A549 (cell line): ENCODE data around the gene DEDD2. TPM values are rescaled to one million over a fixed set of nuclear protein-coding genes. Genes with fewer than 3 reads are reported as not detected.

ENCODE experiments used
- ATAC-seq, 2 experiments: fragments of 200-7000 bp in 1 of 2; fragments of >200 bp in 1 of 2; cut with Nextera tagmentation in 1 of 2; cut with Tn5 transposase in 1 of 2; 3 replicates each; pipeline versions ENCODE4 v1.8.0 to v1.9.1; 2018 to 2020; ENCODE audit warnings: mild to moderate bottlenecking in 1 of 2, moderate library complexity in 1 of 2
- CTCF ChIA-PET: fragments of 300-600 bp; sonication (Branson Sonifier 250); formaldehyde crosslinking; extraction: SDS; loops from one replicate; lab custom pipeline; 2021; ENCODE audit warnings: antibody characterized with exemption, inconsistent platforms; lab: Yijun Ruan, JAX
- POLR2A ChIA-PET: fragments of 350-600 bp; formaldehyde crosslinking; extraction: SDS; loops from one replicate; lab custom pipeline; 2021; ENCODE audit warnings: antibody characterized with exemption, inconsistent platforms; lab: Yijun Ruan, JAX
- DNase-seq, 2 experiments: peaks; one replicate each; pipeline versions ENCODE4 v3.0.0 to v3.0.0-alpha.2; 2011 to 2016; ENCODE audit warnings: low read depth in 1 of 2, low spot score in 1 of 2
- FAIRE-seq: peaks from 2 replicates; lab custom pipeline; 2011; peaks lifted over from hg19 to GRCh38; lab: Jason Lieb, UNC
- H3K27ac ChIP-seq, 2 experiments: fragments of >200 bp; sonication (Bioruptor Twin); formaldehyde crosslinking; 3 replicates each; pipeline ENCODE4 v1.5.1; 2016 to 2017
- H3K4me1 ChIP-seq: fragments of >200 bp; sonication (Bioruptor Twin); formaldehyde crosslinking; 3 replicates; pipeline ENCODE4 v1.6.1; 2016
- H3K4me2 ChIP-seq: fragments of >200 bp; sonication (Bioruptor Twin); formaldehyde crosslinking; 3 replicates; pipeline ENCODE4 v1.6.1; 2016
- H3K4me3 ChIP-seq: fragments of >200 bp; sonication (Bioruptor Twin); formaldehyde crosslinking; 3 replicates; pipeline ENCODE4 v1.5.1; 2016
- H3K9me3 ChIP-seq: fragments of >200 bp; sonication (Bioruptor Twin); formaldehyde crosslinking; 3 replicates; pipeline ENCODE4 v1.6.1; 2016
- ATOH8 ChIP-seq: fragments of 250-450 bp; sonication (Bioruptor Pico); IDR thresholded peaks from 2 replicates; pipeline ENCODE4 v1.5.0; 2020; ENCODE audit warnings: low read depth, mild to moderate bottlenecking, moderate library complexity
- BHLHE40 ChIP-seq: IDR thresholded peaks from 2 replicates; pipeline ENCODE4 v1.6.1; 2012; ENCODE audit warnings: low read depth, low read length, inconsistent platforms
- CBX8 ChIP-seq: fragments of 200-600 bp; sonication (generic); IDR thresholded peaks from 2 replicates; pipeline ENCODE4 v1.6.1; 2016
- EP300 ChIP-seq, 2 experiments: fragments of >200 bp; sonication (Bioruptor Twin); formaldehyde crosslinking; IDR thresholded peaks; 2 replicates in 1 of 2; 3 replicates in 1 of 2; pipeline ENCODE4 v1.6.1; 2016 to 2017
- FOSB ChIP-seq: fragments of 250-450 bp; sonication (Bioruptor Pico); IDR thresholded peaks from 2 replicates; pipeline ENCODE4 v1.5.0; 2020; ENCODE audit warnings: mild to moderate bottlenecking, moderate library complexity
- FOXS1 ChIP-seq: fragments of 250-450 bp; sonication (Bioruptor Pico); IDR thresholded peaks from 2 replicates; pipeline ENCODE4 v1.5.0; 2020; ENCODE audit warnings: mild to moderate bottlenecking, moderate library complexity
- HES2 ChIP-seq: fragments of >200 bp; sonication (Bioruptor Twin); formaldehyde crosslinking; IDR thresholded peaks from 2 replicates; pipeline ENCODE4 v1.6.1; 2016
- HEYL ChIP-seq: fragments of 250-450 bp; sonication (Bioruptor Pico); IDR thresholded peaks from 2 replicates; pipeline ENCODE4 v1.8.0; 2021; ENCODE audit warnings: mild to moderate bottlenecking, moderate library complexity
- HOXA7 ChIP-seq: fragments of 250-450 bp; sonication (Bioruptor Pico); IDR thresholded peaks from 2 replicates; pipeline ENCODE4 v1.5.0; 2020; ENCODE audit warnings: mild to moderate bottlenecking, moderate library complexity
- HOXB5 ChIP-seq: fragments of 250-450 bp; sonication (Bioruptor Pico); IDR thresholded peaks from 2 replicates; pipeline ENCODE4 v1.5.0; 2020; ENCODE audit warnings: mild to moderate bottlenecking, moderate library complexity
- JUNB ChIP-seq: fragments of >200 bp; sonication (Bioruptor Twin); formaldehyde crosslinking; IDR thresholded peaks from 2 replicates; pipeline ENCODE4 v1.6.1; 2016
- KDM1A ChIP-seq: fragments of 200-600 bp; sonication (generic); IDR thresholded peaks from 2 replicates; pipeline ENCODE4 v1.6.1; 2016; ENCODE audit warnings: low read depth, mild to moderate bottlenecking
- KDM5A ChIP-seq: fragments of 200-600 bp; sonication (generic); IDR thresholded peaks from 2 replicates; pipeline ENCODE4 v1.6.1; 2016; ENCODE audit warnings: antibody characterized with exemption, mild to moderate bottlenecking
- MYC ChIP-seq: IDR thresholded peaks from 2 replicates; pipeline ENCODE4 v1.6.1; 2012; ENCODE audit warnings: mild to moderate bottlenecking, inconsistent platforms, low read length, improper control_type of control experiment, borderline replicate concordance
- NFE2L2 ChIP-seq: fragments of 150-350 bp; conservative IDR thresholded peaks from 2 replicates; pipeline ENCODE4 v1.6.1; 2014; ENCODE audit warnings: low read length
- NPAS2 ChIP-seq: fragments of 250-450 bp; sonication (Bioruptor Pico); IDR thresholded peaks from 2 replicates; pipeline ENCODE4 v1.8.0; 2022; ENCODE audit warnings: mild to moderate bottlenecking, moderate library complexity, borderline replicate concordance
- PHF8 ChIP-seq: fragments of 200-600 bp; sonication (generic); IDR thresholded peaks from 2 replicates; pipeline ENCODE4 v1.6.1; 2016; ENCODE audit warnings: low read depth, mild to moderate bottlenecking, antibody characterized with exemption, moderate library complexity, borderline replicate concordance
- POLR2A ChIP-seq: IDR thresholded peaks from 2 replicates; pipeline ENCODE4 v1.6.1; 2012; ENCODE audit warnings: mild to moderate bottlenecking, low read length
- RAD21 ChIP-seq, 2 experiments: fragments of >200 bp in 1 of 2; sonication (Bioruptor Twin) in 1 of 2; formaldehyde crosslinking in 1 of 2; IDR thresholded peaks in 1 of 2; conservative IDR thresholded peaks in 1 of 2; 2 replicates in 1 of 2; 3 replicates in 1 of 2; pipeline ENCODE4 v1.6.1; 2012 to 2018; ENCODE audit warnings: inconsistent platforms in 1 of 2
- RCOR1 ChIP-seq: fragments of 150-350 bp; IDR thresholded peaks from 2 replicates; pipeline ENCODE4 v1.6.1; 2014; ENCODE audit warnings: antibody characterized with exemption, low read length, low read depth
- REST ChIP-seq: fragments of 200-600 bp; sonication (generic); IDR thresholded peaks from 2 replicates; pipeline ENCODE4 v1.6.1; 2016; ENCODE audit warnings: antibody characterized with exemption, mild to moderate bottlenecking, moderate library complexity
- SREBF2 ChIP-seq: fragments of 450-650 bp; IDR thresholded peaks from 2 replicates; pipeline ENCODE4 v1.6.1; 2014; ENCODE audit warnings: mild to moderate bottlenecking, moderate library complexity
- TFCP2L1 ChIP-seq: fragments of 250-450 bp; sonication (Bioruptor Pico); IDR thresholded peaks from 2 replicates; pipeline ENCODE4 v1.5.0; 2021; ENCODE audit warnings: mild to moderate bottlenecking
- USF2 ChIP-seq: fragments of 450-650 bp; IDR thresholded peaks from 2 replicates; pipeline ENCODE4 v1.6.1; 2014; ENCODE audit warnings: antibody characterized with exemption
- ZC3H11A ChIP-seq: fragments of 450-650 bp; IDR thresholded peaks from 2 replicates; pipeline ENCODE4 v1.6.1; 2014; ENCODE audit warnings: antibody characterized with exemption, mild to moderate bottlenecking
- ZNF302 ChIP-seq: fragments of 250-450 bp; sonication (Bioruptor Pico); IDR thresholded peaks from 2 replicates; pipeline ENCODE4 v1.9.0; 2021; ENCODE audit warnings: inconsistent platforms, mild to moderate bottlenecking, moderate library complexity
- ZSCAN20 ChIP-seq: fragments of 250-450 bp; sonication (Bioruptor Pico); IDR thresholded peaks from 2 replicates; pipeline ENCODE4 v1.8.0; 2022; ENCODE audit warnings: mild to moderate bottlenecking, moderate library complexity
- WGBS: methylation state at CpG from one replicate; pipeline ENCODE4 v1.1.6; 2017; ENCODE audit errors: missing lambda C conversion rate; 5-methylcytosine and 5-hydroxymethylcytosine counted together
- polyA plus RNA-seq, 4 experiments: library from polyadenylated mRNA; depleted of rRNA in 3 of 4; stranded (reverse); fragments of >200 nt; fragmentation: RNase III in 1 of 4; extraction: RNeasy Plus Mini Kit Qiagen cat#74134 plus additional on column Dnase treatment in 1 of 4; gene quantifications; 2 replicates in 3 of 4; 3 replicates in 1 of 4; pipeline ENCODE4 v1.2.3, GENCODE V29; 2011 to 2017

DEDD2 gene
- polyA plus RNA-seq, 2 of the 4 experiments (the other 2 are of a cell fraction) = 30.8 to 54.1 TPM

GRCh38 chr19:42168206-42168605 lies 49.3 kb downstream of the DEDD2 start:
- no peak for FAIRE-seq
- CTCF ChIA-PET = interaction anchor here (0.7 to 6.0 kb wide), 7 partner anchors 8 to 67 kb away, joined by 3 to 34 read pairs (median 5); no protein-coding TSS in a partner anchor

GRCh38 chr19:42166316-42166715 lies 51.2 kb downstream of the DEDD2 start:
- WGBS = 38% methylated on average over 7 of the region's 7 CpGs
- DNase-seq = no peak
- Histone ChIP-seq H3K4me1 (no peaks in the 10 kb centered on the region), H3K4me2 (no peak overlapping the region), H3K9me3 (no peaks in the 10 kb centered on the region)
- CTCF ChIA-PET = interaction anchor here (0.8 to 6.5 kb wide), 13 partner anchors 8 to 177 kb away, joined by 3 to 42 read pairs (median 14); partner anchors contain the start of gene POU2F2
- FAIRE-seq = peak; percentile 93
- no peak for ATAC-seq
- TF ChIP-seq TFCP2L1 (CRISPR knock-in tag) (no peak), RAD21 (conservative IDR thresholded peaks at IDR 0.05 in 1 of 2, IDR thresholded peaks at IDR 0.05 in 1 of 2) (no peak), PHF8 (no peak), ATOH8 (no peak), BHLHE40 (no peak), FOSB (CRISPR knock-in tag) (no peak), MYC (no peak), ZNF302 (no peak), SREBF2 (no peak), HEYL (CRISPR knock-in tag) (no peak), ZSCAN20 (no peak), KDM1A (no peak), HES2 (no peak), HOXA7 (CRISPR knock-in tag) (no peak), EP300 (IDR thresholded peaks at IDR 0.05) (no peak)
- TF ChIP-seq, all 56 proteins: peak for 0
- H3K27ac ChIP-seq = no peak overlapping the region
- POLR2A ChIA-PET = no interaction called here
- H3K4me3 ChIP-seq = no peak overlapping the region

More at GRCh38 chr19:42168206-42168605, 49.3 kb downstream of the DEDD2 start:
- POLR2A ChIA-PET = no interaction called here
- Histone ChIP-seq H3K4me1 (peaks cover 6% of the 10 kb centered on the region; the same call in 1 of the 3 replicates), H3K27ac (no peak overlapping the region), H3K4me3 (no peak overlapping the region), H3K4me2 (no peak overlapping the region), H3K9me3 (no peaks in the 10 kb centered on the region)
- no peak for DNase-seq
- peak in 1 of 2 experiments; percentile 5; a peak in 2 of 6 replicates for ATAC-seq
- 38% methylated on average over 3 of the region's 3 CpGs for WGBS
- TF ChIP-seq ZC3H11A = no peak
- no peak for TF ChIP-seq ZNF302
- no peak for TF ChIP-seq USF2
- no peak for TF ChIP-seq NPAS2 (CRISPR knock-in tag)
- TF ChIP-seq RCOR1 = no peak
- no peak for TF ChIP-seq EP300 (IDR thresholded peaks at IDR 0.05)
- no peak for TF ChIP-seq HOXB5 (CRISPR knock-in tag)

GRCh38 chr19:42165146-42165545 lies 52.3 kb downstream of the DEDD2 start:
- Histone ChIP-seq H3K4me1 (no peaks in the 10 kb centered on the region), H3K9me3 (no peaks in the 10 kb centered on the region), H3K4me3 (no peak overlapping the region), H3K4me2 (no peak overlapping the region), H3K27ac (no peak overlapping the region)
- TF ChIP-seq JUNB (no peak), CBX8 (no peak), FOXS1 (CRISPR knock-in tag) (no peak), POLR2A (no peak), PHF8 (no peak), NFE2L2 (no peak), KDM5A (no peak), RAD21 (conservative IDR thresholded peaks at IDR 0.05 in 1 of 2, IDR thresholded peaks at IDR 0.05 in 1 of 2) (no peak), REST (no peak), ATOH8 (no peak)
- ChIA-PET POLR2A (interaction anchor here (0.6 kb wide), 1 partner anchor 77 kb away, joined by 3 read pairs; no protein-coding TSS in a partner anchor), CTCF (interaction anchor here (0.6 to 6.5 kb wide), 16 partner anchors 9 to 193 kb away, joined by 3 to 42 read pairs (median 9); partner anchors contain the start of gene POU2F2)
- DNase-seq = no peak
- WGBS = 16% methylated on average over 2 of the region's 2 CpGs
- no peak for FAIRE-seq
- ATAC-seq = no peak
